HL-60 (cell line): Measurements from ENCODE around the gene DNM3.

Experiments
- CTCF ChIP-seq: IDR thresholded peaks from one replicate; pipeline ENCODE4 v1.5.1; 2011; ENCODE audit warnings: low read length, control low read depth, inconsistent platforms; ENCODE audit not compliant: insufficient read depth
- GABPA ChIP-seq: IDR thresholded peaks from 2 replicates; pipeline ENCODE4 v1.6.1; 2012; ENCODE audit warnings: low read depth
- SPI1 ChIP-seq: IDR thresholded peaks from 2 replicates; pipeline ENCODE4 v1.6.1; 2012; ENCODE audit warnings: low read depth, mild to moderate bottlenecking, borderline replicate concordance
- TF ChIP-seq, protein P1 (sequence below): IDR thresholded peaks from 2 replicates; pipeline ENCODE4 v1.6.1; 2012; ENCODE audit warnings: low read depth; ENCODE audit not compliant: insufficient replicate concordance

- TF ChIP-seq CTCF = no peak
- TF ChIP-seq SPI1 = no peak
- TF ChIP-seq, protein P1, sequence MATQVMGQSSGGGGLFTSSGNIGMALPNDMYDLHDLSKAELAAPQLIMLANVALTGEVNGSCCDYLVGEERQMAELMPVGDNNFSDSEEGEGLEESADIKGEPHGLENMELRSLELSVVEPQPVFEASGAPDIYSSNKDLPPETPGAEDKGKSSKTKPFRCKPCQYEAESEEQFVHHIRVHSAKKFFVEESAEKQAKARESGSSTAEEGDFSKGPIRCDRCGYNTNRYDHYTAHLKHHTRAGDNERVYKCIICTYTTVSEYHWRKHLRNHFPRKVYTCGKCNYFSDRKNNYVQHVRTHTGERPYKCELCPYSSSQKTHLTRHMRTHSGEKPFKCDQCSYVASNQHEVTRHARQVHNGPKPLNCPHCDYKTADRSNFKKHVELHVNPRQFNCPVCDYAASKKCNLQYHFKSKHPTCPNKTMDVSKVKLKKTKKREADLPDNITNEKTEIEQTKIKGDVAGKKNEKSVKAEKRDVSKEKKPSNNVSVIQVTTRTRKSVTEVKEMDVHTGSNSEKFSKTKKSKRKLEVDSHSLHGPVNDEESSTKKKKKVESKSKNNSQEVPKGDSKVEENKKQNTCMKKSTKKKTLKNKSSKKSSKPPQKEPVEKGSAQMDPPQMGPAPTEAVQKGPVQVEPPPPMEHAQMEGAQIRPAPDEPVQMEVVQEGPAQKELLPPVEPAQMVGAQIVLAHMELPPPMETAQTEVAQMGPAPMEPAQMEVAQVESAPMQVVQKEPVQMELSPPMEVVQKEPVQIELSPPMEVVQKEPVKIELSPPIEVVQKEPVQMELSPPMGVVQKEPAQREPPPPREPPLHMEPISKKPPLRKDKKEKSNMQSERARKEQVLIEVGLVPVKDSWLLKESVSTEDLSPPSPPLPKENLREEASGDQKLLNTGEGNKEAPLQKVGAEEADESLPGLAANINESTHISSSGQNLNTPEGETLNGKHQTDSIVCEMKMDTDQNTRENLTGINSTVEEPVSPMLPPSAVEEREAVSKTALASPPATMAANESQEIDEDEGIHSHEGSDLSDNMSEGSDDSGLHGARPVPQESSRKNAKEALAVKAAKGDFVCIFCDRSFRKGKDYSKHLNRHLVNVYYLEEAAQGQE = no peak
- TF ChIP-seq GABPA = no peak
Measured at GRCh38 chr1:171913385-171913784, 72.1 kb downstream of the DNM3 start.
